GM12865 (cell line): ENCODE data around the gene PCNT.

Experiments
- DNase-seq: peaks from one replicate; pipeline ENCODE4 v3.0.0; 2010; ENCODE audit warnings: low read depth
- H3K4me3 ChIP-seq: 2 replicates; pipeline ENCODE4 v1.5.1; 2011; ENCODE audit warnings: mild to moderate bottlenecking, low read depth, low read length, control low read depth
- TF ChIP-seq, protein P1 (sequence below): IDR thresholded peaks from 2 replicates; pipeline ENCODE4 v1.5.1; 2011; ENCODE audit warnings: low read length, control low read depth, low read depth, inconsistent platforms; ENCODE audit not compliant: insufficient read depth; ENCODE audit errors: missing control alignments

PCNT gene

DNA sequence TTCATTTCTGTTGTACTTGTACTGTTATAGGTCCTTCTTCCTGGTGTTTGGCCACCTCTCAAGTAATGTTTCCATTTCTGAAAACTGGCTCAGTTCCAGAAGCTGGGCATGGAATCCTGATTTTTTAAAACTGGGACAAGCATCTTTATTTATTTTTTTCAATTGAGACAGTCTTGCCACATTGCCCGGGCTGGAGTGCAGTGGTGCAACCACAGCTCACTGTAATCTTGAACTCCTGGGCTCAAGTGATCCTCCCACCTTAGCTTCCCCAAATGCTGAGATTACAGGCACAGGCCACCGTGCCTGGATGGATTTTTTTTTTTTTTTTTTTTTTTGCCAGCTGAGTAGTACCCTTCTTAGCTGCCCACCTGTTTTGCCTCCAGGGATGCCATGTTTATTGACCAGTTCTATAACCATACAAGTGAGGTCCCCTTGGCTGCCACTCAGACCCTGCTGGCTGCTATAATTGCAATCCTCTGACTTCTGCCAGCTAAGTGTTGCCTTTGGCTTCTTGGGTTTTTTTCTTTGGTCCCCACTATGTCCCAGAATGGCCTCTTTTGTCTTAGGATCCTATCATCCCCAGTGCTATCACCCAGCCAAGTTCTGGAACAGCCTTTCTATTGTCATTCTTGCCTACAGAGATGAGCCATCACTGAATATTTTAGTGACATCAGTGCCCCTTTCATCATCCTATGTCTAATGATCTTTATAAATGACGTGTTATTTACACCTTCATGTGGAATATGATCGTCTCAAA is 130.9 kb downstream of the PCNT start:
- DNase-seq = no peak
- no peak overlapping the region for H3K4me3 ChIP-seq
- TF ChIP-seq, protein P1, sequence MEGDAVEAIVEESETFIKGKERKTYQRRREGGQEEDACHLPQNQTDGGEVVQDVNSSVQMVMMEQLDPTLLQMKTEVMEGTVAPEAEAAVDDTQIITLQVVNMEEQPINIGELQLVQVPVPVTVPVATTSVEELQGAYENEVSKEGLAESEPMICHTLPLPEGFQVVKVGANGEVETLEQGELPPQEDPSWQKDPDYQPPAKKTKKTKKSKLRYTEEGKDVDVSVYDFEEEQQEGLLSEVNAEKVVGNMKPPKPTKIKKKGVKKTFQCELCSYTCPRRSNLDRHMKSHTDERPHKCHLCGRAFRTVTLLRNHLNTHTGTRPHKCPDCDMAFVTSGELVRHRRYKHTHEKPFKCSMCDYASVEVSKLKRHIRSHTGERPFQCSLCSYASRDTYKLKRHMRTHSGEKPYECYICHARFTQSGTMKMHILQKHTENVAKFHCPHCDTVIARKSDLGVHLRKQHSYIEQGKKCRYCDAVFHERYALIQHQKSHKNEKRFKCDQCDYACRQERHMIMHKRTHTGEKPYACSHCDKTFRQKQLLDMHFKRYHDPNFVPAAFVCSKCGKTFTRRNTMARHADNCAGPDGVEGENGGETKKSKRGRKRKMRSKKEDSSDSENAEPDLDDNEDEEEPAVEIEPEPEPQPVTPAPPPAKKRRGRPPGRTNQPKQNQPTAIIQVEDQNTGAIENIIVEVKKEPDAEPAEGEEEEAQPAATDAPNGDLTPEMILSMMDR = no peak

DNA sequence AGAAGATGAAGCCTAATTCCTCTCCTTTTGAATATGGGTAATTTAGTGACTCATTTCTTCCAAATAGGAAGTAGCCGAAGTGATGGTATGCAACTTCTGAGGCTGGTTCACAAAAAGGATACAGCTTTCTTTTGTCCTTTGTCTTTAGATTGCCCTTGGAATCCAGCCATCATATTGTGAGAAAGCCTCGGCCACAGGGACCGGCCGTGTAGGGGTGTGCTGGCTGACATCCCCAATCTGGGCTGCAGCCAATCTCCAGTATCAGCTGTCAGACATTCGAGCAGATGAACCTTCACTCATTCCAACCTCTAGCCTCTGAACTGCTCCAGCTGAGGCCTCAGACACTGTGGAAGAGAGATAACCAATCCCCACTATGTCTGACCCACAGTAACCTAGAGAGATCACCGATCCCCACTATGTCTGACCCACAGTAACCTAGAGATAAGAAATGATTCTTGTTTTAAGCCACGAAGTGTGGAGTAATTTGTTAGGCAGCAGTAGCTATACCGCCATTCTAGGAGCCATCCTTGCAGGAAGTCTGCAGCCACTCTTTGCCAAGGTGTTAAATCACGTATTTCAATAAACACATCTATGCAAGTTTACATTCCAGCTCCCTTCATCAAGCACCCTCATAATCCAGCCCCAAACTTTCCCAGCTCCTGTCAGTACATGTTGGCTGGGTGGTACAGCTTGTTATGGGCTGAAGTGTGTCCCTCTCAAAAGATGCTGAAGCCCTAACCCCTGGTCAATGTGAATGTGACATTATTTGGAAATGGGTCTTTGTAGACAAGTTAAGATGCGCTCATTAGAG is 131.8 kb downstream of the PCNT start:
- no peak overlapping the region for H3K4me3 ChIP-seq
- TF ChIP-seq, protein P1 = no peak
- no peak for DNase-seq

DNA sequence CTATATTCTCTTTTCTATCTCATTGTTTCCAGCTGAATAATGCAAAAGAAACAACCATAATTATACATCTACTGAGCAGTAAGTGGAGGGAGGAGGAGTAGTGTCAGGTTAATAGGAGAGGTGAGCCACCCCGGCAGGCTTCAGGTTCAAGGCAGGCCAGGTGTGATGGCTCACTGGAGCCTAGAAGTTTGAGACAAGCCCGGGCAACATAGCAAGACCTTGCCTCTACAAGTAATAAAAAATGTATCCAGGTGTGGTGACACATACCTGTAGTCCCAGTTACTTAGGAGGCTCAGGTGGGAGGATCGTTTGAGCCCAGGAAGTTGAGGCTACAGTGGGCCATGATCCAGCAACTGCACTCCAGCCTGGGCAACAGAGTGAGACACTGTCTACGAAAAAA is 132.8 kb downstream of the PCNT start:
- DNase-seq = no peak
- H3K4me3 ChIP-seq = no peak overlapping the region; the same call in 1 of the 2 replicates
- TF ChIP-seq, protein P1 = no peak

DNA sequence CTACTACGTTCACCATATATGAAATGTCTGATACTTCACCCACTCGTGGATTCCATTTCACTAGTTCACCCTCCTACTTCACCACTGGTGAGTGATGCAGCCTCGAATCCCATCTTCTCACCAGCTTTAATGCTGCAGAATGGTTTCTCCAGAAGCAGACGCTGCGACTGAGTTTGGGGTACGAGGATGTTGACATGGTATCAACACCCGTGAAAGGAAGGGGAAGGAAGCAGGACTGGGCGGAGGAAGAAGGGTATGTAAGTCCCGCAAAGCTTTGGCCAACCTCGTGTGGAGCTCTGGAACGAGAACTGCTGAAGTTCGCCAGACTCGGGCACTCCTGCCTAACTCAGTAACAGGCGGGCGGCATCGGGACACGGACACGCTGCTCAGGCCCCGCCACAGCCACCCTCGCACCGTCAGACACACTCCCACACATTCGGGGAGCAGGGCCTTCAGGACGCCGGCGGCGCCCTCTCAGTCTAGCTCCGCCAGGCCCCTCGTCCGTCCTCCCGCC is 133.9 kb downstream of the PCNT start:
- H3K4me3 ChIP-seq = peak overlapping the region; percentile 68
- TF ChIP-seq, protein P1 = no peak
- peak; percentile 69 for DNase-seq

DNA sequence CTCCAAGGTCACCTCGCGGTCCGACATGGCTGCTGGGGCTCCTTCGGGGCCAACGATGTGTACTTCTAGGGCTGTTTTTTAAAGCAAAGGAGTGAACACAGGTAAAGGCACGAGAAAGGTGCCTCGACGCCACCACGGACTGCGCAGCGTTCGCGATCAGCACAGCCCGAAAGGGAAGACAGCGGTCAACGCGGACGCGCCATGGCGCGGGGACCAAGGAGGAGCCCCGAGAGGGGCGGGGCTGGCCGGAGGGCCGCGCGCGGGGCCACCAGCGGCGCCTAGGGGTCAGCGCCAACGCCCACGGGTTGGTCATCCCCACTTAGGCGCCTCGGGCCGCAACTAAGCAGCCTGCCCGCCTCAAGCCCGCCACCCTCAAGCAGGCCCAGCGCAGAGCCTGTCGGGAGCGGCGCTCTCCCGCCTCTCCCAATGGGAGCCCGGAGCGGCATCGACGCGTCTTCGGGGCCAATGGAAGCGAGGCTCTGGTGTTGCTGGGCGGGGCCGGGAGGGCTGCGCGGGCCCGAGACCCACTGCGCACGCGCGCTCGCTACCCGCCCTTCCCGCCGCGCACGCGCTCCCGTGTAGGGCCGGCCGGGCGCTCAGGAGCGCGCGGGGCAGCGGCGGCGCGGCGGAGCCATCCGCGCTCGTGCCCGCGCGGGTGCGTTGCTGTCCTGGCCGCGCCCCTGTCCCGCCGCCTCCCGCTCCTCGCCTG is 134.5 kb downstream of the PCNT start, which contains the start of gene DIP2A:
Gene DIP2A, plus strand, starts transcription at position 577 of the 709 bp plus-strand sequence. CDS start 241 bp downstream, outside the sequence.
- peak within 1 kb of the TSS; percentile 83 for H3K4me3 ChIP-seq
- TF ChIP-seq, protein P1 = no peak
- peak; percentile 99 for DNase-seq

DNA sequence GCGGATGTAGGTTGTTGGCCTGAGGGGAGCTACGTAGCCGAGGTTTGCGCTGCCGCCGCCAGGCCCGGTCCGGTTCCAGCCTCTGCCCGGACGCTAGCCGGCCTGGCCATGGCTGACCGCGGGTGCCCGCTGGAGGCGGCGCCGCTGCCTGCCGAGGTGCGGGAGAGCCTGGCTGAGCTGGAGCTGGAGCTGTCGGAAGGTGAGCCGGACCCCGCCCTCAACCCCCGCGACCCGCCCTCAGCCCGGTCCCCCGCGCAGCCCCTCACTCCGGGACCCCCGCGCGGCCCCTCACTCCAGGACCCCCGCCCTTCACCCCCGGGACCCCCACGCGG is 135.0 kb downstream of the PCNT start:
- DNase-seq = no peak
- TF ChIP-seq, protein P1 = no peak
- H3K4me3 ChIP-seq = peak overlapping the region; percentile 83
